ENCODE measurements around the gene RIPOR3.

- TF ChIP-seq CTCF (IDR thresholded peaks at IDR 0.05) (no peak), POLR2A (IDR thresholded peaks at IDR 0.05) (no peak)
Observed at GRCh38 chr20:50561379-50562078, 129.8 kb downstream of the RIPOR3 start.
